Activated CD4-positive, CD25-positive, alpha-beta regulatory T cell treated with anti-CD3 and anti-CD28 coated beads, Interleukin-2, amount 50 U/mL, for 24 hours (primary cell): Measurements from ENCODE around the gene PPEF1.
"Not testable (repeated sequence)": the region's sequence is repeated elsewhere in the genome, so short reads cannot be mapped to it uniquely, and the experiment has no call there.

Source experiments
- ATAC-seq, 2 donors: fragments of 150-1000 bp; cut with Tn5 transposase; one replicate each; pipeline ENCODE4 v1.10.0; 2021; ENCODE audit warnings: mild to moderate bottlenecking in 1 of 2, moderate library complexity in 1 of 2

The PPEF1 gene

DNA sequence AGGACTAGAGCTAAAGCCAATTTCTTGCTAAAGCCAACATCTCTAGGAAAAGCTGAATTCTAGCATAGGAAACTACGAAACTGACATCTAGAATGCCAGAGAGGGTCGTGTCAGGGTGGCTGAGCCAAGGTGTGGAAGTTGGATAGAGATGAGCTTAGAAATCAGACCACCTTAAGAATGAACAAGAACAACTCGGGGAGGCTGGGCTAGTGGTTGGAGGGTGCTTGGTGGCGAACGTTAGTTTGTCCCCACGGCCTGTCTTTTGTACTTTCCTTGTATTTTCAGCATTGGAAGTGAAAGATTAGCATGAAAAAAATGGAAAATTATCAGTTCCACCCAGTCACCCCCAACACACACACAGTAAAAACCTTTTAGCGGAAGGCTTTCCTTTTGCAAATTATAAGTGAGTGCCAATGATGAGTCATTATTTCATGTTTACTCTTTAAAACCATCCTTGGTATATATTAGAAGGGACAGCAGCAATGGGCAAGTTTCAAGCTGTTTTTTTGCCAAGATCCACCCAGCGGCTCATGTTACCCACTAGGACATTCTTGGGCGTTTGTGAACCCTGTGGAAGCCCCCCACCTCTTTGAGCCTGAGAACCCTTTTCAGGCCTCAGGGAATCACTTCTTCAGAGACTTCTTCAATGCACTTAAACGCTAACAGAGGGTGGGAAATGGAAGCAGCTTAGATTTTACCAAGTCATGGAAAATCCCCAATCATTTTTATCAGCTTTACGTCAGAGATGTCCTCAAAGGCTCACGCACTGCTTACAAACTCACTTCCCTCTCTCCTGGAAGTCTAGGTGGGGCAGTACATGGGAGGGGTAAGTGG is 4.9 kb upstream of the PPEF1 start:
- ATAC-seq = no peak

GRCh38 chrX:18709833-18710232 is 2.4 kb downstream of the PPEF1 start:
- no peak for ATAC-seq

- no peak for ATAC-seq
Observed at GRCh38 chrX:18714910-18715309, 7.5 kb downstream of the PPEF1 start.

DNA sequence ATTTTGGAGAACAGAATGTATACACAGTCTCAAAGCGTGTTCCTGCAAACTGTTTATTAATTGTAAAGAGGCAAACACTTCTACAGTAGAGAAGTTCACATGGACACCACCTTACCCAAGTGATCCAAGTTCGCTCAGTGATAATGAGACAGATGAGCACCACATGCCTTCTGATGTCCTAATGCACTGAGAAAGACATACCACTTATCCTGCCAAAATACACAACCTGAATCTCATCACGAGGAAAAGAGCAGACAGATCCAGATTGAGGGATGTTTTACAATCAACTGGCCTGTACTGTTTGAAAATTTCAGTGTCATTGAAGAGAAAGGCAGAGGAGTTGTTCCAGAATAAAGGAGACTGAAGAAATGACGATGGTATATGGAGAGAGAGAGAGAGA is 12.4 kb downstream of the PPEF1 start:
- ATAC-seq = no peak

DNA sequence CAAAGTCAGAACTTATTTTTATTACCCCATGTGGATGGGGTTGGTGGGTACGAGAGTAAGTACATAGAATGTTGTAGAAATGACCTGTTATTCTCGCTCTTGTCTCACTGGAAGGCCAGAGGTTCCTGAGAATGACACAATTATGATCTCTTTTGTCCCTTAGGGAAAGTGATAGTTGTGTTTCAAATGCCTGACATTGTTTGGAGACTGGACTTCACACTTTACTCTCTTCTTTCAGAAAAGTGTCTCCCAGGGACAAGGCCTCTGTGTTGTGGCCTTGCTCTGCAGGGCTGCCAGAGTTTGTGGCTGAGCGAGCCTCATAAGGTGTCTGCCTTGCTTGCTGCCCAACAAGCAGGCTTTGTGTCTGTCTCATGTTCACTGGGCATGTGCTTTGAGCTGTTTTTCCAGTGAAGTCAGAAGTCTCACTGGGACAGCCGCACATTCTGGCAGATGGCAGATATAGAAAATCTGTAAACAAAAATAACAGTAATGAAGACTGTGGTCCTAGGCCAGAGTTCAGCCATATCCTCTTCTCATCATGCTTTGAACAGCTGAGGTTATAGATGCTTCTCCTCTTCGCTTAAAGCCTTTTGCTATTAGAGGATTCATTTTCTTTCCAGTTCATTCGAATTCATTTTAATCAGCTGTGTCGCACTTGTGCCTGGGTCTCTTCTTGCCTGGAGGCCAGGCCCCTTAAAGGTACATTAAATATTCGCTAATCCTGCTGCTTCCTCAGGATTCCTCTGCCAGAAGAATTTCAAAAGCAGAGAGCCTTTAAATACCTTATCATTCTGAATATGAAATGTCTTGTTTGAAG is 14.4 kb downstream of the PPEF1 start:
- ATAC-seq = no peak

GRCh38 chrX:18722500-18723071 is 15.1 kb downstream of the PPEF1 start:
- ATAC-seq = no peak

DNA sequence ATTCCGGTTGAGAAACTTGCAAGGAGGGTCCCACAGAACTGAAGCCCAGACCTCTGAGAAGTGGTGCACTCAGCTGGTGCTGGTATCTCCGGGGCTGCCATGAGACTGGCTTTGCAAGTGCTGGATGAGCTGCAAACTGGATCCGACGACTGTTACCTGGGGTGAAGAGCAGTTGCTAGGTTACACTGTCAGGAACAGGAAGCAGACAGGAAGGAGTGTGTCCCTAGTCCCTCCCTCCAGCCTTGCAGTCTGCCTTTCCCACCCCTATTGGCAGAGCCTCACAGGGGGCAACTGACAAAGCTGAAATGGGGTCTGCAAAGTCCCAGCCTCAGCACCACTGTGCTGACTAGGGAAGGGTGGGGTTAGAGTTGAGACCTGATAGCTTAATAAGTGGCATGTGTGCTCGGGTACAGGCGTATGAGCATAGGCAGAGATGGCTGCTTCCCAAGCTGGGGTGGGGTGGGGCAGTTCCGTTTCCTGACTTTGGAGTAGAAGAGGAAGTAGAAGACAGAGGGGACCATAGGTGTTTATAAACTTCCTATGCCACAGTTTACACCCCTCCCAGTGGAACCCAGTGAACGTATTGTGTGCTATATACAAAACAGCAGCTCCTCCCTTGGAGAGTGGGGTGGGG is 18.0 kb downstream of the PPEF1 start:
- ATAC-seq = no peak

- no peak for ATAC-seq
Observed at GRCh38 chrX:18733287-18733686, 25.8 kb downstream of the PPEF1 start.

- ATAC-seq = not testable (repeated sequence)
Observed at GRCh38 chrX:18739609-18740008, 32.2 kb downstream of the PPEF1 start.

GRCh38 chrX:18748499-18748898 is 41.1 kb downstream of the PPEF1 start:
- no peak for ATAC-seq

- no peak for ATAC-seq
Observed at GRCh38 chrX:18753631-18754030, 46.2 kb downstream of the PPEF1 start.

DNA sequence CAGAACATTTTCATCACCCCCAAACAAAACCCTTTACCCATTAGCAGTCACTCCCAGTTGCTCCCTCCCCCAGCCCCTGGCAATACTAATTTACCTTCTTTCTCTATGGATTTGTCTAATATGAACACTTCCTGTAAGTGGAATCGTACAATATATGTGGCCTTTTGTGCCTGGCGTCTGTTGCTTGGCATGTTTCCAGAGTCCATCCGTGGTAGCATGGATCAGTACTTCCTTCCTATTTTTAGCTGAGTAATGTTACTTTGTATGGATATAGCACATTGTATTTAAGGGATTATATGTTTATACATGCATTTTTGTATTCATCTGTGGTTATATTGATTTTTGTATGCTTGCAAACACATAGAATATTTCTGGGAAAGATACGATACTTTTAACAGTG is 48.2 kb downstream of the PPEF1 start:
- no peak for ATAC-seq

DNA sequence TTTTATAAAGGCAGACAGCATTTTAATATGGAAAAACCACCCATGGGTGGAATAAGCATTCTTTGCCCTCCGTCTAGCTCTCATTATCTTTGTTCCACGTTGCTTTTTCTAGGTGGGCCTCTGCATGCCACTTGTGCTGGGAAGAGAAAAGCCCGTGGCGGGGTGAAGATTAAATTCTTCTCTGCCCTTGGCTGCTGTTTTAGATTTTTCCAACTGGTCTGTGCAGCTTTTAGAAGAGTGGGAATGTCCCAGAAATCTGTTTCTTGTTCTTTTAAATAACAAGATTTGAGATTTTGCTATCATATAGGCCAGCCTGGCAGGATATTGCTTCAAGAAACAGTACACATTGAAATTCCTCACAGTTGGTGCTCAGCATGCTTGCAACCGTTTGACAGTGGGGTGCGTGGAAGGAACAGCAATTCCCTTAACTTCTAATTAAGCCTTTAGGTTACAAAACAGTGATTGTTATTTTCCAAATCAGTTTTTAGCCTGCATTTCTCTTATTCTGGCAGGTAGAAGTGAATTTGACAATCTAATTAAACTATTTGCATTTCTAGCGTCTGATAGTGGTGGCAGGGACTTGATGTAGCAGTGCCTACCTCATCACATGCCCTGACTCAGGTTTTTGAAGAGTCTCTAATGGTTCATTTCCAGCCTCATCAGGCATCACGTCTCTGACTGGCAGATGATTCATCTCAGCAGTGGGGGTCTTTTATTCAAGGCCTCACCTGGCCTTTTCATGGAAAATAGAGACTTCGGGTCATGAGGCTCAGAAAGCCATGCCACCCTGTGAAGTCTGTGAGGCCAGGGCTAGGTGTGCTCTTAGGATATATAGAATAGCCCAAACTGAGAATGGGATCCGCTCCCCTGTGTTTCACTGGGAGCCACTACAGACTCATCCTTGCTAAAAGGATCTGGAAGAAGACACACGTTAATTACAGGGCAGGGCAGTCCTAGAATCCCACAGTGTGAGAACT is 50.8 kb downstream of the PPEF1 start:
- ATAC-seq = no peak

GRCh38 chrX:18761750-18762149 is 54.3 kb downstream of the PPEF1 start:
- no peak for ATAC-seq

DNA sequence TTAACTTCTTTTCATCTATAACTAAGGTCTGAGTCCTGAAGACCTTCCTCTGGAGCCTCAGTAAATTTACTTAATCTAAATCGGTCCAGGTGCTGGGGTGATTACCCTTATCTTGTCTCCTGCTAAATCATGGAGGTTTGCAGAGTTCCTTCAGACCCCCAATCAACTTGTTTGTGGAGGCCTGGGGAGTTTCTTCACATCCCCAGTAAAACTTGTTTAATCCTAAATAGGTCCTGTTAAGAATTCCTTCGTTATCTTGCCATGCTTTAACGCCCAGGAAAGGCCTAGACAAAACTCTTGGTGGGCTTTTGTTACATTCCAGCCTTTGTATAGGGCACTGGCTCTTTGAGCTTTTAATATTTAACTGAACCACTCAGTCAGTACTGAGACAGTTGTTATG is 55.7 kb downstream of the PPEF1 start:
- not testable (repeated sequence) for ATAC-seq

DNA sequence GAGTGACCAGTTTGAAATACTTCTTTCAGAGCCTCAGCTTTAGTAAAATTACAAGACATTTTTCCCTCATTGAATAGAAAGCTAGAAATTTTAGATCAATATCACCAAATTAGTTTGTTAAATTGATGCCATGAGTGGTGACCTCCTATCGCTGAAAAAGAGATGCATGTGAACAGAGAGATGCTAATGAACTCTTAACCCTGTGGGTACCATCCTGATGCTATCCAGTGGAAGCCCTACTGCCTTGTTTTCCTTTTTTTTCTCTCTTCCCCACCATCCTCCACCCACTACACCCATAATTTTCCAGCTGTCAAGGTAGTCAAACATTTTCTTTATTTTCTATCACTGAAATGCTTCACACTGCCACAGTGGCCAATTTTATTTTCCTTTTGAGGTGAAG is 61.9 kb downstream of the PPEF1 start:
- no peak for ATAC-seq

- no peak for ATAC-seq
Observed at GRCh38 chrX:18769812-18770573, 62.5 kb downstream of the PPEF1 start.

- no peak for ATAC-seq
Observed at GRCh38 chrX:18789916-18790315, 82.5 kb downstream of the PPEF1 start.

DNA sequence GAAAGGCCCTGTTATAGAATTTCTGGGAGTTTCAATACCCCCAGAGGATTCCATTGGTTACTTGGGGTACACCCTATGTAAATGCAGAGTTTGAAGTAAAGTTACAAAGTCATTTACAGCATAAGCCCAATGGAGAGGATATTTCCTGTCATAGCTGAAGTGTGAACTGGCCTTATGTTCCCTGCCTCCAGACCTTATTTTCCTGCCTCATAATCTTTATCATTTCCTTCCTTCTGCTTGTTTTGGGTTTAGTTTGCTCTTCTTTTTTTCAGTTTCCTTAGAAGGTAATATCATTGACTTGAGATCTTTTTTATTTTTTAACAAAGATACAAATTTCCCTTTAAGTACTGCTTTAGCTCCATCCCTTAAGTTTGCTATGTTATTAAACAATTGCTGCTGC is 85.4 kb downstream of the PPEF1 start:
- ATAC-seq = no peak

DNA sequence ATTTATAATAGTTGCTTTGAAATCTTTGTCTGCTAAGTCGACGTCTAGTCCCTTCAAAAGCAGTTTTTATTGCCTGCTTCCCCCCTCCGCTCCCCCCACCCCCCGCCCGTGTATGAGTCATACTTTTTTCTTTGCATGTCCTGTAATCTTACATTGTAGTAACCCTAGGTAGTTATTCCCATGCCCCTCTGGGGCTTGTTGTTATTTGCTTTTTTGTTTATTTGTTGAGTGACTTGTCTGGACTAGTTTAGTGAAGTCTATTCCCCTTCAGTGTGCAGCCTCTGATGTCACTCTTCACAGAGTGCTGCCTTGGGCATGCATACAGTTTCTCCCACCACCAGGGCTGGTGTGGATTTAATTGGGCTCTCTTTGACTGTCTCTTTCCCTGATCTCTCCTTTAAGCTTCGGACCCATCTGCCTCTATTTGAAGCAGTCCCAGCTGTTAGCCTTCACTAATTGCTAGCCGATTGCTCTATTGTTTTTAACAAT is 86.2 kb downstream of the PPEF1 start:
- ATAC-seq = no peak

DNA sequence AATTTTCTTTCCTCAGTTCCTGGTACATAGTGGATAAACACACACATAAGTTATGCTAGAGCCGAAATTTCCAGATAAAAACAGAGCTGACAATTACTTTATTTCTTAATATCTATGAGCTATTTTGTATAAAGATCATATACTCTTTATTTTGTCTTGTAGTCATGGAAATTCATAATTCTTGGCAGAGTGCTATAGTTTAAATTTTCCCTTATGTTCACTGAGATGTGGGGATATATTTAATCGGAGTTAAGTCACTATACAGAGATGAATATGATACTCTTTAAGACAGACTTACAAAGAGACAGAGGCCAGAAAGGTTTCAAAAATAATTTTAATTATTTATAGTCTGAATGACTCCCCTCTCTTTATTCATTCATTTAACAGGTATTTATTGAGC is 89.7 kb downstream of the PPEF1 start:
- no peak for ATAC-seq
